HepG2 (cell line): ENCODE measurements around the gene TRAF5. TPM values are rescaled to one million over a fixed set of nuclear protein-coding genes. Genes with fewer than 3 reads are reported as not detected.

Experiments used
- ATAC-seq: fragments of 200-7000 bp; cut with Tn5 transposase; 3 replicates; pipeline ENCODE4 v1.9.1; 2020; ENCODE audit warnings: mild to moderate bottlenecking, moderate library complexity
- BruUV-seq: library from RNA; stranded (reverse); fragments of 400-500 nt; replicated peaks from 2 replicates; lab custom pipeline; 2021; lab: Mats Ljungman, UMichigan
- CTCF ChIA-PET: fragments of 300-600 bp; formaldehyde crosslinking; extraction: SDS; loops from one replicate; lab custom pipeline; 2021; ENCODE audit warnings: low total read pairs, inconsistent platforms, low intra/inter-chr PET ratio; lab: Yijun Ruan, JAX
- POLR2A ChIA-PET: fragments of 350-600 bp; sonication (Branson Sonifier 250); formaldehyde crosslinking; loops from one replicate; lab custom pipeline; 2020; ENCODE audit warnings: antibody characterized with exemption, inconsistent platforms; lab: Yijun Ruan, JAX
- DNase-seq: peaks from one replicate; pipeline ENCODE4 v3.0.0-alpha.2; 2015; ENCODE audit warnings: low spot score
- FAIRE-seq: peaks from 3 replicates; lab custom pipeline; 2011; peaks lifted over from hg19 to GRCh38; lab: Jason Lieb, UNC
- H2AFZ ChIP-seq: one replicate; pipeline ENCODE4 v1.6.1; 2011; ENCODE audit warnings: low read length, inconsistent platforms
- H3K27ac ChIP-seq: fragments of 300-600 bp; 3 replicates; pipeline ENCODE4 v1.8.0; 2011; ENCODE audit warnings: mixed run types, mild to moderate bottlenecking, mixed read lengths, low read length, inconsistent platforms; ENCODE audit not compliant: insufficient read depth; ENCODE audit errors: extremely low read length
- H3K27me3 ChIP-seq, 2 experiments: fragments of 200-600 bp in 1 of 2; 2 replicates in 1 of 2; 3 replicates in 1 of 2; pipeline versions ENCODE4 v1.6.0 to v1.8.0; 2011; ENCODE audit warnings: low read length in 2 of 2, mild to moderate bottlenecking in 2 of 2, moderate library complexity in 2 of 2, inconsistent platforms in 1 of 2; ENCODE audit not compliant: insufficient read depth in 2 of 2, control insufficient read depth in 1 of 2
- H3K36me3 ChIP-seq, 2 experiments: fragments of 200-600 bp in 1 of 2; replicated peaks in 1 of 2; 2 replicates in 1 of 2; 3 replicates in 1 of 2; pipeline versions ENCODE4 v1.5.1 to v1.8.0; 2011; ENCODE audit warnings: low read length in 2 of 2, inconsistent platforms in 1 of 2; ENCODE audit not compliant: insufficient read depth in 2 of 2, control insufficient read depth in 1 of 2
- H3K4me1 ChIP-seq: 2 replicates; pipeline ENCODE4 v1.5.1; 2012; ENCODE audit warnings: low read length, inconsistent platforms; ENCODE audit not compliant: insufficient read depth
- H3K4me2 ChIP-seq: 2 replicates; pipeline ENCODE4 v1.6.0; 2011; ENCODE audit warnings: low read depth, low read length, inconsistent platforms
- H3K4me3 ChIP-seq, 3 experiments: fragments of 200-600 bp in 1 of 3; sonication (generic), shearing (Covaris generic) in 1 of 3; replicated peaks in 1 of 3; 2 replicates each; pipeline ENCODE4 v1.5.1; 2011 to 2016; ENCODE audit warnings: low read length in 3 of 3, inconsistent platforms in 2 of 3, low read depth in 2 of 3, mild to moderate bottlenecking in 2 of 3, control low read depth in 1 of 3, mixed read lengths in 1 of 3; ENCODE audit not compliant: insufficient read depth in 1 of 3
- H3K79me2 ChIP-seq: one replicate; pipeline ENCODE4 v1.6.1; 2011; ENCODE audit warnings: low read length, inconsistent platforms; ENCODE audit not compliant: insufficient read depth
- H3K9ac ChIP-seq: 2 replicates; pipeline ENCODE4 v1.6.0; 2011; ENCODE audit warnings: mild to moderate bottlenecking, low read depth, low read length, inconsistent platforms; ENCODE audit not compliant: insufficient read depth
- H3K9me3 ChIP-seq: 2 replicates; pipeline ENCODE4 v1.5.1; 2012; ENCODE audit warnings: mild to moderate bottlenecking, low read length
- H4K20me1 ChIP-seq: 2 replicates; pipeline ENCODE4 v1.6.0; 2011; ENCODE audit warnings: inconsistent platforms, mild to moderate bottlenecking, low read length, moderate library complexity; ENCODE audit not compliant: insufficient read depth
- CEBPB ChIP-seq: IDR thresholded peaks from 2 replicates; pipeline ENCODE4 v1.6.1; 2011; ENCODE audit warnings: low read depth, low read length, improper control_type of control experiment, borderline replicate concordance
- KDM5A ChIP-seq: fragments of 200-600 bp; sonication (generic); IDR thresholded peaks from 2 replicates; pipeline ENCODE4 v1.7.0; 2018; ENCODE audit warnings: antibody characterized with exemption, mild to moderate bottlenecking, low read length, borderline replicate concordance
- MAX ChIP-seq: IDR thresholded peaks from 2 replicates; pipeline ENCODE4 v1.6.1; 2012; ENCODE audit warnings: inconsistent platforms
- POGZ ChIP-seq: sonication (generic); formaldehyde crosslinking; IDR thresholded peaks from 2 replicates; pipeline ENCODE4 v1.4.0; 2020; ENCODE audit warnings: mild to moderate bottlenecking, missing genetic modification reagents
- ZBTB8A ChIP-seq: sonication (generic); formaldehyde crosslinking; IDR thresholded peaks from 2 replicates; pipeline ENCODE4 v1.4.0; 2020; ENCODE audit warnings: mild to moderate bottlenecking, low read depth, missing genetic modification reagents, borderline replicate concordance
- ZNF615 ChIP-seq: sonication (generic); formaldehyde crosslinking; IDR thresholded peaks from 2 replicates; pipeline ENCODE4 v1.5.0; 2020; ENCODE audit warnings: mild to moderate bottlenecking, missing genetic modification reagents, borderline replicate concordance
- ZNF891 ChIP-seq: sonication (generic); formaldehyde crosslinking; IDR thresholded peaks from 2 replicates; pipeline ENCODE4 v1.5.0; 2020; ENCODE audit warnings: mild to moderate bottlenecking, missing genetic modification reagents
- in situ Hi-C: cut with HindIII; loops from 2 replicates; pipeline ENCODE4 v1.10.0; 2017; ENCODE audit warnings: low pct_unique_long_range_greater_than_20kb; ENCODE audit not compliant: extremely low pct_ligation_motif_present
- intact Hi-C: fragments of 100-400 bp; cut with micrococcal nuclease; formaldehyde crosslinking; loops from one replicate; pipeline ENCODE4 v1.10.0; 2022; ENCODE audit not compliant: unreplicated experiment
- polyA plus RNA-seq, 8 experiments: library from polyadenylated mRNA; depleted of rRNA in 3 of 8; stranded (reverse) in 7 of 8; unstranded in 1 of 8; fragments of >200 nt; fragmentation: Illumina TruSeq in 4 of 8; extraction: Trizol in 4 of 8; gene quantifications; 2 replicates each; pipeline versions ENCODE4 v1.2.1 to v1.2.3, GENCODE V29; 2011 to 2016; ENCODE audit warnings: low read depth in 4 of 8, missing spikeins in 1 of 8, mixed read lengths in 1 of 8; ENCODE audit not compliant: insufficient read depth in 1 of 8
- total RNA-seq, 5 experiments: library from RNA; depleted of rRNA; stranded (reverse); fragments of >200 nt; fragmentation: Illumina TruSeq; extraction: Trizol; gene quantifications; 2 replicates each; pipeline ENCODE4 v1.2.3, GENCODE V29; 2016; ENCODE audit warnings: low read depth in 1 of 5
- TF ChIP-seq, protein P1 (sequence below): sonication (generic); formaldehyde crosslinking; IDR thresholded peaks from 2 replicates; pipeline ENCODE4 v1.5.0; 2020; ENCODE audit warnings: mild to moderate bottlenecking, missing genetic modification reagents, borderline replicate concordance

The TRAF5 gene
- total and polyA plus RNA-seq, 2 of the 13 experiments (the other 11 are each of a cell fraction or from before 2014, with no cell fraction given): 0.27 to 1.6 TPM

GRCh38 chr1:211318576-211319280 is 7.9 kb upstream of the TRAF5 start:
- POLR2A ChIA-PET: no interaction called here
- TF ChIP-seq KDM5A (no peak), CEBPB (0 out of 2 replicates have a peak, but pooled peaks have one; percentile 23), ZNF615 (CRISPR knock-in tag) (no peak), POGZ (CRISPR knock-in tag) (no peak), ZBTB8A (CRISPR knock-in tag) (no peak), ZNF891 (CRISPR knock-in tag) (no peak), MAX (no peak)
- TF ChIP-seq, protein P1, sequence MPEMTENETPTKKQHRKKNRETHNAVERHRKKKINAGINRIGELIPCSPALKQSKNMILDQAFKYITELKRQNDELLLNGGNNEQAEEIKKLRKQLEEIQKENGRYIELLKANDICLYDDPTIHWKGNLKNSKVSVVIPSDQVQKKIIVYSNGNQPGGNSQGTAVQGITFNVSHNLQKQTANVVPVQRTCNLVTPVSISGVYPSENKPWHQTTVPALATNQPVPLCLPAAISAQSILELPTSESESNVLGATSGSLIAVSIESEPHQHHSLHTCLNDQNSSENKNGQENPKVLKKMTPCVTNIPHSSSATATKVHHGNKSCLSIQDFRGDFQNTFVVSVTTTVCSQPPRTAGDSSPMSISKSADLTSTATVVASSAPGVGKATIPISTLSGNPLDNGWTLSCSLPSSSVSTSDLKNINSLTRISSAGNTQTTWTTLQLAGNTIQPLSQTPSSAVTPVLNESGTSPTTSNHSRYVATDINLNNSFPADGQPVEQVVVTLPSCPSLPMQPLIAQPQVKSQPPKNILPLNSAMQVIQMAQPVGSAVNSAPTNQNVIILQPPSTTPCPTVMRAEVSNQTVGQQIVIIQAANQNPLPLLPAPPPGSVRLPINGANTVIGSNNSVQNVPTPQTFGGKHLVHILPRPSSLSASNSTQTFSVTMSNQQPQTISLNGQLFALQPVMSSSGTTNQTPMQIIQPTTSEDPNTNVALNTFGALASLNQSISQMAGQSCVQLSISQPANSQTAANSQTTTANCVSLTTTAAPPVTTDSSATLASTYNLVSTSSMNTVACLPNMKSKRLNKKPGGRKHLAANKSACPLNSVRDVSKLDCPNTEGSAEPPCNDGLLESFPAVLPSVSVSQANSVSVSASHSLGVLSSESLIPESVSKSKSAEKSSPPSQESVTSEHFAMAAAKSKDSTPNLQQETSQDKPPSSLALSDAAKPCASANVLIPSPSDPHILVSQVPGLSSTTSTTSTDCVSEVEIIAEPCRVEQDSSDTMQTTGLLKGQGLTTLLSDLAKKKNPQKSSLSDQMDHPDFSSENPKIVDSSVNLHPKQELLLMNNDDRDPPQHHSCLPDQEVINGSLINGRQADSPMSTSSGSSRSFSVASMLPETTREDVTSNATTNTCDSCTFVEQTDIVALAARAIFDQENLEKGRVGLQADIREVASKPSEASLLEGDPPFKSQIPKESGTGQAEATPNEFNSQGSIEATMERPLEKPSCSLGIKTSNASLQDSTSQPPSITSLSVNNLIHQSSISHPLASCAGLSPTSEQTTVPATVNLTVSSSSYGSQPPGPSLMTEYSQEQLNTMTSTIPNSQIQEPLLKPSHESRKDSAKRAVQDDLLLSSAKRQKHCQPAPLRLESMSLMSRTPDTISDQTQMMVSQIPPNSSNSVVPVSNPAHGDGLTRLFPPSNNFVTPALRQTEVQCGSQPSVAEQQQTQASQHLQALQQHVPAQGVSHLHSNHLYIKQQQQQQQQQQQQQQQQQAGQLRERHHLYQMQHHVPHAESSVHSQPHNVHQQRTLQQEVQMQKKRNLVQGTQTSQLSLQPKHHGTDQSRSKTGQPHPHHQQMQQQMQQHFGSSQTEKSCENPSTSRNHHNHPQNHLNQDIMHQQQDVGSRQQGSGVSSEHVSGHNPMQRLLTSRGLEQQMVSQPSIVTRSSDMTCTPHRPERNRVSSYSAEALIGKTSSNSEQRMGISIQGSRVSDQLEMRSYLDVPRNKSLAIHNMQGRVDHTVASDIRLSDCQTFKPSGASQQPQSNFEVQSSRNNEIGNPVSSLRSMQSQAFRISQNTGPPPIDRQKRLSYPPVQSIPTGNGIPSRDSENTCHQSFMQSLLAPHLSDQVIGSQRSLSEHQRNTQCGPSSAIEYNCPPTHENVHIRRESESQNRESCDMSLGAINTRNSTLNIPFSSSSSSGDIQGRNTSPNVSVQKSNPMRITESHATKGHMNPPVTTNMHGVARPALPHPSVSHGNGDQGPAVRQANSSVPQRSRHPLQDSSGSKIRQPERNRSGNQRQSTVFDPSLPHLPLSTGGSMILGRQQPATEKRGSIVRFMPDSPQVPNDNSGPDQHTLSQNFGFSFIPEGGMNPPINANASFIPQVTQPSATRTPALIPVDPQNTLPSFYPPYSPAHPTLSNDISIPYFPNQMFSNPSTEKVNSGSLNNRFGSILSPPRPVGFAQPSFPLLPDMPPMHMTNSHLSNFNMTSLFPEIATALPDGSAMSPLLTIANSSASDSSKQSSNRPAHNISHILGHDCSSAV: no peak
- TF ChIP-seq, all 625 proteins: peak for 1
- no peak overlapping the region for H3K9ac ChIP-seq
- no peak overlapping the region for H3K4me2 ChIP-seq
- ATAC-seq: no peak; the same call in 2 of the 3 replicates
- no TSS peak for BruUV-seq
- peaks cover 0 to 11% of the 10 kb centered on the region in 2 experiments; a peak in 1 of 5 replicates for H3K36me3 ChIP-seq
- no peak overlapping the region for H2AFZ ChIP-seq
- no peaks in the 10 kb centered on the region for H3K79me2 ChIP-seq
- intact Hi-C loops: no loop called here
- H3K27ac ChIP-seq: no peak overlapping the region
- H4K20me1 ChIP-seq: no peaks in the 10 kb centered on the region
- in situ Hi-C loops: no loop called here
- no peak for DNase-seq
- H3K9me3 ChIP-seq: no peaks in the 10 kb centered on the region
- H3K4me3 ChIP-seq: no peak overlapping the region
- no peaks in the 10 kb centered on the region for H3K4me1 ChIP-seq
- CTCF ChIA-PET: no interaction called here
- no peaks in the 10 kb centered on the region for H3K27me3 ChIP-seq
- FAIRE-seq: no peak
